Measurements from ENCODE around the gene BIRC6.
"Not testable (repeated sequence)": the region's sequence is repeated elsewhere in the genome, so short reads cannot be mapped to it uniquely, and the experiment has no call there.

BIRC6 gene

GRCh38 chr2:32617599-32618189, 260.9 kb downstream of the BIRC6 start:
- no peak for DNase-seq (ENCODE audit: low read depth in 2 of 2)

GRCh38 chr2:32622570-32623310, 265.9 kb downstream of the BIRC6 start:
- no peak for DNase-seq (ENCODE audit: low read depth in 2 of 2)

GRCh38 chr2:32623311-32623706, 266.5 kb downstream of the BIRC6 start:
- no peak for DNase-seq (ENCODE audit: low read depth in 2 of 2)

GRCh38 chr2:32624812-32625211, 268.0 kb downstream of the BIRC6 start:
- DNase-seq (ENCODE audit: low read depth in 2 of 2) = no peak

GRCh38 chr2:32626639-32627221, 269.9 kb downstream of the BIRC6 start:
- no peak for DNase-seq (ENCODE audit: low read depth in 2 of 2)

- peak; percentile 27 to 30 for DNase-seq (ENCODE audit: low read depth in 2 of 2)
These were observed 270.6 kb downstream of the BIRC6 start for GRCh38 chr2:32627441-32627813.

- DNase-seq (ENCODE audit: low read depth in 2 of 2) = peak; percentile 91 to 92
These were observed 271.2 kb downstream of the BIRC6 start, which contains the start of gene TTC27 for GRCh38 chr2:32627814-32628579. Gene TTC27, plus strand, starts transcription at chr2:32628050. Its CDS starts 243 bp downstream, at chr2:32628293.

- DNase-seq (ENCODE audit: low read depth in 2 of 2) = peak; percentile 19 to 43
These were observed 275.3 kb downstream of the BIRC6 start for GRCh38 chr2:32632089-32632488.

- DNase-seq (ENCODE audit: low read depth in 2 of 2) = no peak
These were observed 276.2 kb downstream of the BIRC6 start for GRCh38 chr2:32633040-32633439.

GRCh38 chr2:32638548-32638947, 281.7 kb downstream of the BIRC6 start:
- DNase-seq (ENCODE audit: low read depth in 2 of 2) = not testable (repeated sequence)

GRCh38 chr2:32641180-32641579, 284.4 kb downstream of the BIRC6 start:
- no peak for DNase-seq (ENCODE audit: low read depth in 2 of 2)

GRCh38 chr2:32647180-32647651, 290.4 kb downstream of the BIRC6 start:
- no peak for DNase-seq (ENCODE audit: low read depth in 2 of 2)

- no peak for DNase-seq (ENCODE audit: low read depth in 2 of 2)
These were observed 295.9 kb downstream of the BIRC6 start for GRCh38 chr2:32652555-32653209.

GRCh38 chr2:32656069-32656468, 299.2 kb downstream of the BIRC6 start:
- DNase-seq (ENCODE audit: low read depth in 2 of 2) = no peak

- DNase-seq (ENCODE audit: low read depth in 2 of 2) = no peak
These were observed 307.0 kb downstream of the BIRC6 start for GRCh38 chr2:32663864-32664263.

- no peak for DNase-seq (ENCODE audit: low read depth in 2 of 2)
These were observed 309.9 kb downstream of the BIRC6 start for GRCh38 chr2:32666704-32667103.

- DNase-seq (ENCODE audit: low read depth in 2 of 2) = no peak
These were observed 311.4 kb downstream of the BIRC6 start for GRCh38 chr2:32668254-32668653.
